Measurements from ENCODE around the gene LORICRIN.

Gene LORICRIN

GRCh38 chr1:153307221-153307600 is 47.7 kb downstream of the LORICRIN start:
- no peaks in the 10 kb centered on the region for H3F3A ChIP-seq (ENCODE audit: insufficient read depth)
- no peaks in the 10 kb centered on the region for H3K9me3 ChIP-seq (ENCODE audit: insufficient read depth, low read length)
- H3K27ac ChIP-seq (ENCODE audit: low read depth, low read length) = no peak overlapping the region
- no peaks in the 10 kb centered on the region for H3K9me2 ChIP-seq (replicated peaks; ENCODE audit: insufficient read depth, low read length)
- no peaks in the 10 kb centered on the region for H3K79me2 ChIP-seq (ENCODE audit: insufficient read depth, low read length)
- H3K4me3 ChIP-seq (ENCODE audit: insufficient read depth, low read length, poor library complexity, severe bottlenecking) = no peak overlapping the region
- H3K27me3 ChIP-seq (ENCODE audit: low read length) = no peaks in the 10 kb centered on the region
- H4K20me1 ChIP-seq (ENCODE audit: low read depth, low read length) = no peaks in the 10 kb centered on the region
- no peak overlapping the region for H3K4me2 ChIP-seq (ENCODE audit: low read depth, low read length, poor library complexity, severe bottlenecking)
- no peak overlapping the region for H3K9ac ChIP-seq (ENCODE audit: low read length)
- TF ChIP-seq, protein P1, sequence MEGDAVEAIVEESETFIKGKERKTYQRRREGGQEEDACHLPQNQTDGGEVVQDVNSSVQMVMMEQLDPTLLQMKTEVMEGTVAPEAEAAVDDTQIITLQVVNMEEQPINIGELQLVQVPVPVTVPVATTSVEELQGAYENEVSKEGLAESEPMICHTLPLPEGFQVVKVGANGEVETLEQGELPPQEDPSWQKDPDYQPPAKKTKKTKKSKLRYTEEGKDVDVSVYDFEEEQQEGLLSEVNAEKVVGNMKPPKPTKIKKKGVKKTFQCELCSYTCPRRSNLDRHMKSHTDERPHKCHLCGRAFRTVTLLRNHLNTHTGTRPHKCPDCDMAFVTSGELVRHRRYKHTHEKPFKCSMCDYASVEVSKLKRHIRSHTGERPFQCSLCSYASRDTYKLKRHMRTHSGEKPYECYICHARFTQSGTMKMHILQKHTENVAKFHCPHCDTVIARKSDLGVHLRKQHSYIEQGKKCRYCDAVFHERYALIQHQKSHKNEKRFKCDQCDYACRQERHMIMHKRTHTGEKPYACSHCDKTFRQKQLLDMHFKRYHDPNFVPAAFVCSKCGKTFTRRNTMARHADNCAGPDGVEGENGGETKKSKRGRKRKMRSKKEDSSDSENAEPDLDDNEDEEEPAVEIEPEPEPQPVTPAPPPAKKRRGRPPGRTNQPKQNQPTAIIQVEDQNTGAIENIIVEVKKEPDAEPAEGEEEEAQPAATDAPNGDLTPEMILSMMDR (IDR thresholded peaks at IDR 0.05; ENCODE audit: insufficient read depth, low read length, poor library complexity, severe bottlenecking) = no peak
- no peak for TF ChIP-seq EZH2phosphoT487 (conservative IDR thresholded peaks at IDR 0.05; ENCODE audit: low read length)
- no peak overlapping the region for H2AFZ ChIP-seq (ENCODE audit: low read depth, low read length, severe bottlenecking)
- no peaks in the 10 kb centered on the region for H3K36me3 ChIP-seq (ENCODE audit: low read length)

DNA sequence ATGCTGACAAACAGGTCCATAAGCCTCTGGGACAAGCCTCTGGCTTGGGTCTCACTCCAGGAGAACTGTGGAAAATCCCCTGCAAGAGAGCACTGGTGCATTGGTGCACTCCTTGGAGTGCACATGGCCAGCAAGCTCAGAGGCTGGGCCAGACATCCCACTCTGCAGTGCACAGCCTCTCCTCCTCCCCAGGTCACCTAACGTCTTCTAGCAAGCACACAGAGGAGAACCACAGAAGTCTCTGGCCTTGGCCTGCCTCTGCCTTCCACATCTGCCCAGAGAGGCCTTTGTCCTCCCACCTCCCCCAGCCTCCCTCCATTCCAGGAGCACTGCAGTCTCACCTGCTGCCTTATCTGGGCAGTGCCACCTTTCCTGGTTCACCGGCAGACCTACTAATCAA is 49.1 kb downstream of the LORICRIN start:
- no peak overlapping the region for H3K9ac ChIP-seq (ENCODE audit: low read length)
- H3K27me3 ChIP-seq (ENCODE audit: low read length) = no peaks in the 10 kb centered on the region

GRCh38 chr1:153309441-153309840 is 50.0 kb downstream of the LORICRIN start:
- H2AFZ ChIP-seq (ENCODE audit: low read depth, low read length, severe bottlenecking) = no peak overlapping the region
- no peak overlapping the region for H3K9ac ChIP-seq (ENCODE audit: low read length)
- H4K20me1 ChIP-seq (ENCODE audit: low read depth, low read length) = no peaks in the 10 kb centered on the region
- TF ChIP-seq, protein P1 (IDR thresholded peaks at IDR 0.05; ENCODE audit: insufficient read depth, low read length, poor library complexity, severe bottlenecking) = no peak
- TF ChIP-seq EZH2phosphoT487 (conservative IDR thresholded peaks at IDR 0.05; ENCODE audit: low read length) = no peak
- H3K36me3 ChIP-seq (ENCODE audit: low read length) = no peaks in the 10 kb centered on the region
- H3F3A ChIP-seq (ENCODE audit: insufficient read depth) = no peaks in the 10 kb centered on the region
- H3K4me3 ChIP-seq (ENCODE audit: insufficient read depth, low read length, poor library complexity, severe bottlenecking) = no peak overlapping the region
- H3K27me3 ChIP-seq (ENCODE audit: low read length) = no peaks in the 10 kb centered on the region
- no peak overlapping the region for H3K27ac ChIP-seq (ENCODE audit: low read depth, low read length)
- H3K79me2 ChIP-seq (ENCODE audit: insufficient read depth, low read length) = no peaks in the 10 kb centered on the region
- H3K9me2 ChIP-seq (replicated peaks; ENCODE audit: insufficient read depth, low read length) = no peaks in the 10 kb centered on the region
- H3K9me3 ChIP-seq (ENCODE audit: insufficient read depth, low read length) = no peaks in the 10 kb centered on the region
- H3K4me2 ChIP-seq (ENCODE audit: low read depth, low read length, poor library complexity, severe bottlenecking) = no peak overlapping the region

More for the DNA sequence above, 49.1 kb downstream of the LORICRIN start:
- no peak overlapping the region for H3K4me3 ChIP-seq (ENCODE audit: insufficient read depth, low read length, poor library complexity, severe bottlenecking)
- TF ChIP-seq, protein P1 (IDR thresholded peaks at IDR 0.05; ENCODE audit: insufficient read depth, low read length, poor library complexity, severe bottlenecking) = no peak
- no peak for TF ChIP-seq EZH2phosphoT487 (conservative IDR thresholded peaks at IDR 0.05; ENCODE audit: low read length)
- no peaks in the 10 kb centered on the region for H3K9me3 ChIP-seq (ENCODE audit: insufficient read depth, low read length)
- H2AFZ ChIP-seq (ENCODE audit: low read depth, low read length, severe bottlenecking) = no peak overlapping the region
- H3F3A ChIP-seq (ENCODE audit: insufficient read depth) = no peaks in the 10 kb centered on the region
- H3K9me2 ChIP-seq (replicated peaks; ENCODE audit: insufficient read depth, low read length) = no peaks in the 10 kb centered on the region
- no peak overlapping the region for H3K4me2 ChIP-seq (ENCODE audit: low read depth, low read length, poor library complexity, severe bottlenecking)
- H4K20me1 ChIP-seq (ENCODE audit: low read depth, low read length) = no peaks in the 10 kb centered on the region
- H3K79me2 ChIP-seq (ENCODE audit: insufficient read depth, low read length) = no peaks in the 10 kb centered on the region
- H3K27ac ChIP-seq (ENCODE audit: low read depth, low read length) = no peak overlapping the region
- H3K36me3 ChIP-seq (ENCODE audit: low read length) = no peaks in the 10 kb centered on the region

All from SU-DHL-6 (cell line).